C4-2B (cell line): ENCODE results near the gene TOR2A.

Experiments used
- ZFX ChIP-seq: fragments of 450-650 bp; IDR thresholded peaks from 2 replicates; pipeline ENCODE4 v1.6.1; 2017
- TF ChIP-seq, protein P1 (sequence below): fragments of 450-650 bp; conservative IDR thresholded peaks from 2 replicates; pipeline ENCODE4 v1.5.1; 2017; ENCODE audit warnings: mild to moderate bottlenecking

GRCh38 chr9:127730262-127730661, 4.8 kb downstream of the TOR2A start:
- TF ChIP-seq, protein P1, sequence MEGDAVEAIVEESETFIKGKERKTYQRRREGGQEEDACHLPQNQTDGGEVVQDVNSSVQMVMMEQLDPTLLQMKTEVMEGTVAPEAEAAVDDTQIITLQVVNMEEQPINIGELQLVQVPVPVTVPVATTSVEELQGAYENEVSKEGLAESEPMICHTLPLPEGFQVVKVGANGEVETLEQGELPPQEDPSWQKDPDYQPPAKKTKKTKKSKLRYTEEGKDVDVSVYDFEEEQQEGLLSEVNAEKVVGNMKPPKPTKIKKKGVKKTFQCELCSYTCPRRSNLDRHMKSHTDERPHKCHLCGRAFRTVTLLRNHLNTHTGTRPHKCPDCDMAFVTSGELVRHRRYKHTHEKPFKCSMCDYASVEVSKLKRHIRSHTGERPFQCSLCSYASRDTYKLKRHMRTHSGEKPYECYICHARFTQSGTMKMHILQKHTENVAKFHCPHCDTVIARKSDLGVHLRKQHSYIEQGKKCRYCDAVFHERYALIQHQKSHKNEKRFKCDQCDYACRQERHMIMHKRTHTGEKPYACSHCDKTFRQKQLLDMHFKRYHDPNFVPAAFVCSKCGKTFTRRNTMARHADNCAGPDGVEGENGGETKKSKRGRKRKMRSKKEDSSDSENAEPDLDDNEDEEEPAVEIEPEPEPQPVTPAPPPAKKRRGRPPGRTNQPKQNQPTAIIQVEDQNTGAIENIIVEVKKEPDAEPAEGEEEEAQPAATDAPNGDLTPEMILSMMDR, result no peak
- no peak for TF ChIP-seq ZFX
